Measurements from ENCODE around the gene OVCA2. TPM values are rescaled to one million over a fixed set of nuclear protein-coding genes. Genes with fewer than 3 reads are reported as not detected.

OVCA2 gene
- polyA plus RNA-seq, 2 of the 4 experiments (the other 2 are of a cell fraction): 54.6 to 66.3 TPM

DNA sequence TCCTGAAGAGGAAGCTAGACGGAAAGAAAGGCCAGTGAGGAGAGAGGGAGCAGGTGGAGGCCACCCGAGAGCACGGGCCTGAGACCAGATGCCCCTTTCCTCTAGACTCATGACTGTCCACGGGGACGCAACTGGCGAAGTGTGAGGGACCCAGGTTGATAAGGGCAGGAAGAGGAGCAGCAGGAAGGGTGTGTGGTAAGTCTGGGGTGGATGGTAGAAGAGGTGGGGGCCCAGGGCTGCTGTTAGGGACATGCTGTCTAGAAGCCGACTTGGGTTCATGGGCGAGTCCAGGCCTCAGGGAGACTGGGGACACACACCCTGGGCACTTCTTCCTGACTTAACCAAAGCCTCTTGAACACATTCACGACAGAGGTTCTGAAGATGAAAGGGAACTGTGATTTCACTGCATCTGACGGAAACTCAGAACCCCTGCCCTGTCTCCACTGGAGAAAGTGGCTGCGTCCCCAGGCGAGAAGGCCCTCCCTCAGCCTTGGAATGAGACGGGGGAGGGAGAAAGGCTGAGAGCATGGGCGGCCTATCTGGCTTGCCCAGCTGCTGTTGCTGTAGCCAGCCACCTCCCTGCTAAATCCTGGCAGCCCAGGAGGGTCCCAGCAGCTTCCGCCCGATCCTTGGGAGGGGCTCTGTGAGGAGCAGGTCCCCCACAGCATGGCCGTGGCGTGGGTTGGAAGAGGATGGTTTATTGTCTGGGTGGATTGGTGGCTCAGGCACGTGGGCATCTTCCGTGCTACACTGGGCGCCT lies 19.0 kb downstream of the OVCA2 start:
- no peak overlapping the region for H3K27ac ChIP-seq
- no peak overlapping the region for H3K4me2 ChIP-seq
- ATAC-seq: no peak
- no peak for DNase-seq (ENCODE audit: low read depth in 1 of 2, low spot score in 1 of 2)
- WGBS (ENCODE audit: missing lambda C conversion rate): 88% methylated on average over 21 of the region's 21 CpGs
- CTCF ChIA-PET: interaction anchor here (0.7 to 9.1 kb wide), 10 partner anchors 9 to 225 kb away, joined by 3 to 492 read pairs (median 10); partner anchors contain the start of genes OVCA2 and RTN4RL1
- H3K4me1 ChIP-seq: no peaks in the 10 kb centered on the region
- no peak for FAIRE-seq
- no peak overlapping the region for H3K4me3 ChIP-seq
- no peaks in the 10 kb centered on the region for H3K9me3 ChIP-seq
- POLR2A ChIA-PET: no interaction called here
- TF ChIP-seq RAD21 (conservative IDR thresholded peaks at IDR 0.05 in 1 of 2, IDR thresholded peaks at IDR 0.05 in 1 of 2): no peak
- no peak for TF ChIP-seq KDM5A (IDR thresholded peaks at IDR 0.05)
- TF ChIP-seq BHLHE40 (IDR thresholded peaks at IDR 0.05; ENCODE audit: low read depth, low read length): no peak
- TF ChIP-seq JUNB (IDR thresholded peaks at IDR 0.05): no peak
- no peak for TF ChIP-seq MAFK (IDR thresholded peaks at IDR 0.05; ENCODE audit: partially characterized antibody)

DNA sequence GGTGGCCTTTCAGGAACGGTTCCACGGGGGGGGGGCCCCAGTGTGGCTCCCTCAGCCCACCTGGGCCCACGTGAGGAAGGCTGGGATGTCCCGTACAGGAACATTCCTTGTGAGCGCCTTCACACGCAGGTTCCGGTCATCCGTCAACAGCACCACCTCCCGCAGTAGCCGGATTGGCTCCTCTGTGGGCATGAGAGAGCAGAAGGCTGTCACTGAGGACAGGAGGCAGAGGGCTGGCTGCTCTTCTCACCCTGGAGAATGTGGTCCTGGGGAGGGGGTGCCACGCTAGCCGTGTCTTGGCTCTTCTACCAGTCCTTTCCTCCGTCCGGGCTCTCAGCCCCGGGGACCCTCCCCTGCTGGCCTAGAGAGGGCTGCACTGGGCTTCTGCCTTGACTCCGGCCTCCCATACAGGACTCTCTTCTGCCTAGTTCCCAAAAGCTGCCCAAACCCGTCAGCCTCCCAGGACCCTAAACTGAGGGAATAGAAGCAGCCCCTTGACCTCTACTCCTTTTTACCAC lies 19.7 kb downstream of the OVCA2 start:
- Histone ChIP-seq H3K4me1 (no peaks in the 10 kb centered on the region), H3K27ac (no peak overlapping the region), H3K4me3 (no peak overlapping the region), H3K9me3 (no peaks in the 10 kb centered on the region), H3K4me2 (no peak overlapping the region)
- DNase-seq (ENCODE audit: low read depth in 1 of 2, low spot score in 1 of 2): no peak
- no peak for FAIRE-seq
- ChIA-PET CTCF (interaction anchor here (0.6 to 16.6 kb wide), 5 partner anchors 5 to 224 kb away, joined by 3 to 217 read pairs (median 128); partner anchors contain the start of genes HIC1 and OVCA2), POLR2A (no interaction called here)
- WGBS (ENCODE audit: missing lambda C conversion rate): 86% methylated on average over 16 of the region's 17 CpGs
- ATAC-seq: no peak
- TF ChIP-seq ZFP36 (IDR thresholded peaks at IDR 0.05; ENCODE audit: borderline replicate concordance, partially characterized antibody) (no peak), EHF (CRISPR knock-in tag; IDR thresholded peaks at IDR 0.05) (no peak), HOXB13 (CRISPR knock-in tag; IDR thresholded peaks at IDR 0.05; ENCODE audit: low read depth) (no peak), NFE2L2 (conservative IDR thresholded peaks at IDR 0.05; ENCODE audit: low read length) (no peak), BCL3 (IDR thresholded peaks at IDR 0.05) (no peak), KDM1A (IDR thresholded peaks at IDR 0.05; ENCODE audit: low read depth) (no peak), RAD21 (conservative IDR thresholded peaks at IDR 0.05 in 1 of 2, IDR thresholded peaks at IDR 0.05 in 1 of 2) (no peak), BHLHE40 (IDR thresholded peaks at IDR 0.05; ENCODE audit: low read depth, low read length) (no peak)
- TF ChIP-seq, protein P1, sequence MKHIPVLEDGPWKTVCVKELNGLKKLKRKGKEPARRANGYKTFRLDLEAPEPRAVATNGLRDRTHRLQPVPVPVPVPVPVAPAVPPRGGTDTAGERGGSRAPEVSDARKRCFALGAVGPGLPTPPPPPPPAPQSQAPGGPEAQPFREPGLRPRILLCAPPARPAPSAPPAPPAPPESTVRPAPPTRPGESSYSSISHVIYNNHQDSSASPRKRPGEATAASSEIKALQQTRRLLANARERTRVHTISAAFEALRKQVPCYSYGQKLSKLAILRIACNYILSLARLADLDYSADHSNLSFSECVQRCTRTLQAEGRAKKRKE (CRISPR knock-in tag; IDR thresholded peaks at IDR 0.05; ENCODE audit: low read depth): no peak

- no peak for ATAC-seq
- no peak for DNase-seq (ENCODE audit: low read depth in 1 of 2, low spot score in 1 of 2)
- FAIRE-seq: no peak
- ChIA-PET POLR2A (no interaction called here), CTCF (interaction anchor here (1.2 to 16.6 kb wide), 4 partner anchors 6 to 219 kb away, joined by 3 to 217 read pairs (median 61); partner anchors contain the start of gene HIC1)
- Histone ChIP-seq H3K4me1 (no peaks in the 10 kb centered on the region), H3K4me3 (no peak overlapping the region), H3K27ac (no peak overlapping the region), H3K4me2 (no peak overlapping the region), H3K9me3 (no peaks in the 10 kb centered on the region)
- WGBS (ENCODE audit: missing lambda C conversion rate): 76% methylated on average over 11 of the region's 11 CpGs
- TF ChIP-seq KDM5A (IDR thresholded peaks at IDR 0.05) (no peak), RCOR1 (IDR thresholded peaks at IDR 0.05; ENCODE audit: low read depth, low read length) (no peak), RAD21 (conservative IDR thresholded peaks at IDR 0.05 in 1 of 2, IDR thresholded peaks at IDR 0.05 in 1 of 2) (no peak), SREBF2 (IDR thresholded peaks at IDR 0.05) (no peak), GATA3 (IDR thresholded peaks at IDR 0.05; ENCODE audit: borderline replicate concordance) (no peak)
- TF ChIP-seq, protein P1 (CRISPR knock-in tag; IDR thresholded peaks at IDR 0.05; ENCODE audit: low read depth): no peak
These were observed 20.9 kb downstream of the OVCA2 start for GRCh38 chr17:2062571-2063183.

Measured in A549 (cell line).